DMS153 (cell line): ENCODE data around the gene SOCS4.
"Not testable (repeated sequence)": the region's sequence is repeated elsewhere in the genome, so short reads cannot be mapped to it uniquely, and the experiment has no call there.

Experiments used
- DNase-seq: peaks from one replicate; lab custom pipeline; 2025; lab: John Stamatoyannopoulos, UW

SOCS4 gene, protein sequence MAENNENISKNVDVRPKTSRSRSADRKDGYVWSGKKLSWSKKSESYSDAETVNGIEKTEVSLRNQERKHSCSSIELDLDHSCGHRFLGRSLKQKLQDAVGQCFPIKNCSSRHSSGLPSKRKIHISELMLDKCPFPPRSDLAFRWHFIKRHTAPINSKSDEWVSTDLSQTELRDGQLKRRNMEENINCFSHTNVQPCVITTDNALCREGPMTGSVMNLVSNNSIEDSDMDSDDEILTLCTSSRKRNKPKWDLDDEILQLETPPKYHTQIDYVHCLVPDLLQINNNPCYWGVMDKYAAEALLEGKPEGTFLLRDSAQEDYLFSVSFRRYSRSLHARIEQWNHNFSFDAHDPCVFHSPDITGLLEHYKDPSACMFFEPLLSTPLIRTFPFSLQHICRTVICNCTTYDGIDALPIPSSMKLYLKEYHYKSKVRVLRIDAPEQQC

GRCh38 chr14:55026793-55027561 lies at the start of gene SOCS4, which contains the start of gene WDHD1:
Gene SOCS4 (plus strand): TSS chr14:55027236. CDS start chr14:55043042, 15,806 bp downstream.
Gene WDHD1 (minus strand): TSS chr14:55027099. CDS start chr14:55026787, 312 bp downstream.
- DNase-seq: peak; percentile 92

DNA sequence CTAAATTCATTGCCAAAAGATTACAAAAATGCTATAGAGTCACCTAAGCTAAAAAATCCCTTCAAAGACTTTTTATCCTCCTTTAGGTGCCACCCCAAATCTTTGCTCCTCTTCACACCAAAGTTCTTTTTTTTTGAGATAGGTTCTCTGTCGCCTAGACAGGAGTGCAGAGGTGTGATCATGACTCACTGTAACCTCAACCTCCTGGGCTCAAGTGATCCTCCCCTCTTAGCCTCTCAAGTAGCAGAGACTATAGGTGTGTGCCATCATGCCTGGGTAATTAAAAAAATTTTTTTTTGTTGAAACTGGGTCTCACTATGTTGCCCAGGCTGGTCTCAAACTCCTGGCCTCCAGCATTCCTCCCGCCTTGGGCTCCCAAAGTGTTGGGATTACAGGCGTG lies 48.0 kb upstream of the SOCS4 start:
- DNase-seq: no peak

GRCh38 chr14:54981698-54982097 lies 45.3 kb upstream of the SOCS4 start:
- no peak for DNase-seq

- no peak for DNase-seq
These were observed 41.9 kb upstream of the SOCS4 start for GRCh38 chr14:54985156-54985555.

DNA sequence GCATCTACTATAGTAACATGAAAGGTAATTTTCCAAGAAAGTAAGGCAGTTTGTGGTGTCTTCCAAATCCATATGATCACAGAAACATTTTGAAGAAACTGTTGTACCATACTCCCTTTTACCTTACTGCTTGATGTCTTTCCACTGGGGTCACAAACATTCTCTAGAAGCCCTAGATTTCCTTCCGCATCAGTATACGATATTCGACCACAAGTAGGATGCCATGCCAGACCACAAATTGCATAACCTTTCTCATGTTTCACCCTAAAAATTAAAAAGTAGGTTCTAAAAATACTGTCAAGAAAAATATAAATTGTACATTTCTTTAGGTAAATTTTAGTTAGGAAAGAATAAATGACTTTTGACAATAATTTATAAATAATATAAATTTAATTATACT lies 26.7 kb upstream of the SOCS4 start:
- no peak for DNase-seq

GRCh38 chr14:55005071-55005470 lies 22.0 kb upstream of the SOCS4 start:
- DNase-seq: no peak

DNA sequence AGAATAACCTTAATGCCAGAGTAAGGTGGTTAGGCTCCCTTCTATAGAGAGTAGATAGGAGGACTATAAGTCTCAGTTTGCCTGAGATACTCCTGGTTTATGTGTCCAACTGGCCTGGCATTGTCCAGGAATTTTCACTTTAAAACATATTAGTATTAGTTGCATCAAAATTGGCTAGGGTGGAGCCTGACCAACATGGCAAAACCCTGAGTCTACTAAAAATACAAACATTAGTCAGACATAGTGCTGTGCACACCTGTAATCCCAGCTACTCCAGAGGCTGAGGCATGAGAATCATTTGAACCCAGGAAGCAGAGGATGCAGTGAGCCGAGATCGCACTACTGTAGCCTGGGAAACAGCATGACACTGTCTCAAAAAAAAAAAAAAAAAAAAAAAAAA lies 12.0 kb upstream of the SOCS4 start:
- DNase-seq: no peak

DNA sequence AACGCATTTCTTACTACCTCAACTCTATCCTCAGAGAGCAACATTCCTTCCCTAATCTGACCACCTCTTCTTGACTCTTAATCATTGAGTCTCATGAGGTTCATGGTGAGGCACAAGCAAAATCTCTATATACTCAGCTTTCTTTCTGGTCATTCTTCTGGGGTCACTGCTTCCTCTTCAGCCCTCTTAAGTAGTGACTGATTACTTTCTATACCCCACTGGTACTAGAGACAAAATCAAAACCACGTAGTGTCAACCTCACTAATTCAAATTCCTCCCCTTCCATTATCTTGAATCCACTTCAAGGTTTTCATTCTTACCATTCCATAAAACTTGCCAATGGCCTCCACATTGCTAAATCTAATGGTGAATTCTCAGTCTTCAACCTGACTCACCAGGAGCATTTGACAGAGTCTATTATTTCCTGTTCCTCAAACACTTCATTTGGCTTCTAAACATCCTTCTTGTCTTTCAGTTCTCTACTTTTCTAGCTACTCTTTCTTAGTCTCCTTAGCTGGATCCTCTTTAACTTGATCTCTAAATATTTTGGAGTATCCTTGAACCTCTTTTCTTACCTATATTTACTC lies 7.0 kb upstream of the SOCS4 start:
- DNase-seq: no peak

DNA sequence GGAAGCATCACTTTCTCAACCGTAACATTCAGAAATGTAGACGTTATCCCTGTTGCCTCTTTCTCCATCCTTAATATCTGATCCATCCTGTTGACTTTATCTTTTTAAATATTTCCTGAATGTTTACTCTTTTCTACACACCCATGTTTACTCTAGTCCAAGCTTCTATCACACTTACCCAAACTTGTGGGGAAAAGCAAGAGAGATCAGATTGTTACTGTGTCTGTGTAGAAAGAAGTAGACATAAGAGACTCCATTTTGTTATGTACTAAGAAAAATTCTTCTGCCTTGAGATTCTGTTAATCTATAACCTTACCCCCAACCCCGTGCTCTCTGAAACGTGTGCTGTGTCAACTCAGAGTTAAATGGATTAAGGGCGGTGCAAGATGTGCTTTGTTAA lies 2.7 kb upstream of the SOCS4 start:
- DNase-seq: not testable (repeated sequence)

GRCh38 chr14:55025948-55026347 lies 1.1 kb upstream of the SOCS4 start:
- no peak for DNase-seq

DNA sequence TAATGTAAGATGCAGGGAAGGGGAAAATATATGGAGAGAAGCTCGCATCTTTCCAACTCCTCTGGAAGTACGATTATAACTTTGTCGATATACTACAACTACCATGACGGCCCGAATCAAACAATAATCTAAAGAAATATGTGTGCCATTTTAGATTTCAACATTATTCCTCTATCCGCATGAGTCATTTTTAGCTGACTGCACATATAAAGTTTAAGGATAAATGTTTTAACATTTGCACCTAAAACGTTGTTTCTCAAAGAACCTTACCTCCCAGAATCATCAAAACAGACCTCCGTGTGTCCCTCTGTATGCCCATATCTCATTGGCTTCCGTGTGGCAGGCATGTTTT lies 619 bp upstream of the SOCS4 start:
- DNase-seq: no peak

DNA sequence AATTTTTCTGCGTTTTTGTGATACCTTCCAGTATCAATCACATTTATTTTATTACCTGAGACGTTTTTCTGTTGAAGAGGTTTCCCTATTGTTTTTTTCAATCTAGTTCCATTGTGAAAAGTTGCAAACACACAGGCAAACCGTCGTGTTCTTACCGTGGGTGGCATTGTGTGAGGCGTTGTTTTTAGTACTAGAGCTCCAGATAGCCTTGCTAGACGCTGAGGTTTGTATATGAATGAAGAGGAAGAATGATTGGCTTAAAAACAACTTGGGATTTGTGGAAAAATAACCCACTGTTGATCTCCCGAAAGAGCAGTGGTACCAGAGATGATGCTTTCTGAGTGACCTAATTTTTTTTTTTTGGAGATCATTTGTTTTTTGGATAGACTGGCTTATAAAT lies 1.0 kb downstream of the SOCS4 start:
- DNase-seq: no peak

DNA sequence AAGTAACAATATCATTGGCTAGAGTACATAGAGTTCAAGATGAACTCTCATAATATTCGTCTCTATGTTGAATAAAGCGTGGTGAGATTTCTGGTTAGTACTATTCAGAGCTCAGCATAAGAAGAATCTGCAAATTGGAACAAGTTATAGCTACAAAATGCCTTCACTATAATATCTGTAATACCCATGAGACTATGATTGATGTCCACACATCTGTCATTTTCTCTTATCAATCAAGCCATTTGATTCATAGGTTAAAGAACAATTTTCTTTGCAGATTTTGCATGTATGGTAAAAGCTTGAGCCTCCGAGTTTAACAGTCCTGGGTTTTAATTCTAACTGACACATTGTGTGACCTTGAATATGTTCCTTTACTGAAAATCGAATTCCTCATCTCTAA lies 1.4 kb downstream of the SOCS4 start:
- no peak for DNase-seq

DNA sequence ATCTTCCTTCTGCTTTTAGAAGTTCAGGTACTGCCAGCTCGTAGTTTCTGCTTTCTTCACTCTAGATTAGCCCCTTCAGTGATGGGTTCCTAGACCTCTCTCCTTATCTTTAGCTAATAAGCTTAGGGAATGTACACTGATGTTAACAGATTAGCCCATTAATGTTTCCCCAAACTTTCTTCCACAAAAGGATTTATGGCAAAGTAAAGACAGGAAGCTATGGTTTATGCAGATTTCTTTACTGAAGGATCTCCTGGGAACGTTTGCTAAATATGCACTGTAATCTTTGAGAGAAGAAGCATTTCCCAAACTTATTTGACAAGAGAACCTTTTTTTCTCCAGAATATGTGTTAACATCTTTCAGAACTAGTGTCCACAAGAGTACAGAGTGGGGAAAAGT lies 4.2 kb downstream of the SOCS4 start:
- DNase-seq: no peak

DNA sequence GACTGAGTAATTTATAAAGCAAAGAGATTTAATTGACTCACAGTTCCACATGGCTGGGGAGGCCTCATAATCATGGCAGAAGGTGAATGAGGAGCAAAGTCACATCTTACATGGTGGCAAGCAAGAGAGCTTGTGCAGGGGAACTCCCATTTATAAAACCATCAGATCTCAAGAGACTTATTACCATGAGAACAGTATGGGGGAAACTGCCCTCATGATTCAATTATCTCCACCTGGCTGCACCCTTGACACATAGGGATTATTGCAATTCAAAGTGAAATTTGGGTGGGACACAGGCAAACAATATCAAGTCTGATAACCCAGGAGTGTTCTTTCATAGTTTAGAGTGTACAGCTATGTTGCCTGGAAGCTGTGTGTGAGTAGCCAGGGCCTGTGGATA lies 11.0 kb downstream of the SOCS4 start:
- DNase-seq: not testable (repeated sequence)

DNA sequence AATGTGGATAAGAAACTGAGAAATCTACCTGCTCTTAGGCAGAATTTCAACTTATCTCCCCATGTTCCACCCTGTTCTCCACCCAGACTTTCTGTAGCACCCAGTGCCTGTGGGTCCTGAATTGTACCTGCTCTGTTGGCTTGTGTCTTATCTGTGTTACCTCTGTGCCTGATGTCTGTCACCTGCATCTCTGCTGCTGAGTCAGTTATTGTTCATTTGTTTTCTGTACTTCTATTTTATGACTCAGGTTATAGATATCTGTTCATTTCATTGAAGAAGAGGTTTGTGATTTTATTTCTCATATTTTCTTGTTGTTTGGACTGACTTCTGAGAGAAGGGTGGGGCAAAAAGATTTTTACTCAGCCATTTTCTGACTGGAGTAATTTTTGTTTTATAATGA lies 11.7 kb downstream of the SOCS4 start:
- no peak for DNase-seq

- DNase-seq: no peak
These were observed 16.5 kb downstream of the SOCS4 start for GRCh38 chr14:55043528-55043927.

DNA sequence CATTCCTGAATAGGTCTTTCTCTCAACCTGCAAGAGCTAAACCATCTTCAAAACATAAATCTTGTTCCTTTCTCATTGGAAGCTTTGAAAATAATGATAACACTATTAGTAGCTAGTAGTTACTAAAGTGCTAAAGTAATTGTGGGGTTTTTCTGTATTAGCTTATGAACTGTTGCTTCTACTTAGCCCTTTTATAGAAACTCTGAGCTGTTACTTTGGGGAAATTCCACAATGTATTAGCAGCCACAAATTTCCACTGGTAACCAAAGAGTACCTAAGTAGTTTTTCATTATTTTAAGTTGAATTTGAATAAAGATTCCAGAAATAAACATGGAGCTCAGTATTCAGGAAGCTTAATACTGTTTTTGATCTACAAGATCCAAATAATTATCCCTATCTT lies 18.1 kb downstream of the SOCS4 start:
- DNase-seq: no peak

DNA sequence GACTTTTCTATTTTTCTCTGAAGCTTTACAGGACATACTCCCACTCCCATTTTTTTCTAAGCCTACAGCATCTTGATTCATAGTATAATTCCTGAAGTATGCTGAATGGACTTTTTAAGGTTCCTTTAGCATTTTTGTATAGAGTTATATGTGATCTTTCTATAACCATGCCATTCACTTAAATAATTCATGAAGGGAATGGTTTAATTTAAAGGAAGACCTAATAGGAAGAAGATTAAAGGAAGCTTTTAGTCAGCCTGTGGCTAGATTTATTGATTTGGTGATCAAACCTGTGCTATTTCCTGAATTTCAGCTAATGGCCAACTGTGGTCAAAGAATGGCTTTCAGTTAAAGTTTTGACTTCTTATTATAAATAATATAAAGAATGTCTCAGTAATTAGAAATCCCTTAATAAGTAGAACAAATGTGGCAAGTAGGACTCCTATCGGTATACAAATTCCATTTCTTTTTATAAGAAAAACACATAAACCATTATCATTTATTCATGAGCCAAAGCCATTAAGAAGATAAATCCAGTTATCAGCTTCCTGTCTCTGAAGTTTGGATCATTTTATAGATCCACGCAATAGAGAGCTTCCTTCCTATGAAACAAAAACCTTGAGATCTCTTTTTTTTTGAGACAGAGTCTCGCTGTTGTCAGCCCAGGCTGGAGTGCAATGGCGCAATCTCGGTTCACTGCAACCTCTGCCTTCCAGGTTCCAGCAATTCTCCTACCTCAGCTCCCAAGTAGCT lies 20.4 kb downstream of the SOCS4 start:
- no peak for DNase-seq

- no peak for DNase-seq
These were observed 21.9 kb downstream of the SOCS4 start for GRCh38 chr14:55048900-55049436.

GRCh38 chr14:55051165-55051422 lies 24.1 kb downstream of the SOCS4 start:
- no peak for DNase-seq
